Vagina (tissue), 2 donors: ENCODE data around the gene DLL1.

Experiments
- CTCF ChIP-seq, 3 experiments: fragments of 450-650 bp in 2 of 3; fragments of 200-600 bp in 1 of 3; sonication (generic) in 1 of 3; IDR thresholded peaks; one replicate each; pipeline ENCODE4 v1.5.1; 2017 to 2019; ENCODE audit warnings: antibody characterized with exemption in 3 of 3, mild to moderate bottlenecking in 2 of 3, moderate library complexity in 2 of 3
- POLR2A ChIP-seq, 2 donors: fragments of 450-650 bp; IDR thresholded peaks; one replicate each; pipeline ENCODE4 v1.6.1; 2017; ENCODE audit warnings: antibody characterized with exemption in 2 of 2, mild to moderate bottlenecking in 2 of 2, moderate library complexity in 2 of 2
- POLR2AphosphoS5 ChIP-seq, 2 donors: sonication (generic); formaldehyde crosslinking; IDR thresholded peaks; one replicate each; pipeline ENCODE4 v1.9.0; 2017; ENCODE audit warnings: antibody characterized with exemption in 2 of 2, mild to moderate bottlenecking in 2 of 2, low read depth in 1 of 2; ENCODE audit not compliant: insufficient read depth in 1 of 2

GRCh38 chr6:170249817-170250216 lies 41.1 kb downstream of the DLL1 start:
- TF ChIP-seq CTCF (IDR thresholded peaks at IDR 0.05) (no peak), POLR2A (IDR thresholded peaks at IDR 0.05) (no peak), POLR2AphosphoS5 (IDR thresholded peaks at IDR 0.05; ENCODE audit: insufficient read depth in 1 of 2, low read depth in 1 of 2) (no peak)
